ENCODE results near the gene IGFBP3. TPM values are rescaled to one million over a fixed set of nuclear protein-coding genes. Genes with fewer than 3 reads are reported as not detected.

The IGFBP3 gene
- total RNA-seq, 1 donor from 2014 or later = not detected

DNA sequence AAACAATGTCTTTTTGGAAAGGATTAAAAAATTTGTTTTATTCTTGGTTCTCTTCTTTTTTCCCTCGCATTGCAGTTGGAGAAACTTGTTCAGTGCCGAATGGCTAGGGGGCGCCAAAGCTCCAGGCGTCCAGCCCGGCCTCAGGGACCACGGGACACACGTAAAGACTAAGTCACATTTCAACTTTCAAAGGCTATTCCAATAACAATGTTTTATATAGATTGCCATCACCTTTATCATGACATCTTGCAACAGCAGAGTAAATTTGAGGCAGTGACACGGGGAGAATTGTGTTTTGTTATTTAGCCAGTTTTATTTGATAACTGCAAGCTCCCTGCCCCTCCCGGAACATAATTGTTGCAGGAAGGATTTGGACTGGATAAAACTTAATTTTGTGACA is 2.2 kb upstream of the IGFBP3 start:
- H3K27me3 Mint-ChIP-seq = peaks cover 48% of the 10 kb centered on the region
- no peak overlapping the region for H3K4me3 Mint-ChIP-seq
- no peaks in the 10 kb centered on the region for H3K9me3 Mint-ChIP-seq
- H3K27ac Mint-ChIP-seq = no peak overlapping the region
- ATAC-seq (ENCODE audit: low read depth) (no peak), DNase-seq (no peak)
- no peaks in the 10 kb centered on the region for H3K36me3 Mint-ChIP-seq (ENCODE audit: low read depth)
- CTCF ChIA-PET = interaction anchor here (1.0 to 1.6 kb wide), 4 partner anchors 31 to 1332 kb away, joined by 4 to 5 read pairs (median 4); no protein-coding TSS in a partner anchor
- TF ChIP-seq, protein P1, sequence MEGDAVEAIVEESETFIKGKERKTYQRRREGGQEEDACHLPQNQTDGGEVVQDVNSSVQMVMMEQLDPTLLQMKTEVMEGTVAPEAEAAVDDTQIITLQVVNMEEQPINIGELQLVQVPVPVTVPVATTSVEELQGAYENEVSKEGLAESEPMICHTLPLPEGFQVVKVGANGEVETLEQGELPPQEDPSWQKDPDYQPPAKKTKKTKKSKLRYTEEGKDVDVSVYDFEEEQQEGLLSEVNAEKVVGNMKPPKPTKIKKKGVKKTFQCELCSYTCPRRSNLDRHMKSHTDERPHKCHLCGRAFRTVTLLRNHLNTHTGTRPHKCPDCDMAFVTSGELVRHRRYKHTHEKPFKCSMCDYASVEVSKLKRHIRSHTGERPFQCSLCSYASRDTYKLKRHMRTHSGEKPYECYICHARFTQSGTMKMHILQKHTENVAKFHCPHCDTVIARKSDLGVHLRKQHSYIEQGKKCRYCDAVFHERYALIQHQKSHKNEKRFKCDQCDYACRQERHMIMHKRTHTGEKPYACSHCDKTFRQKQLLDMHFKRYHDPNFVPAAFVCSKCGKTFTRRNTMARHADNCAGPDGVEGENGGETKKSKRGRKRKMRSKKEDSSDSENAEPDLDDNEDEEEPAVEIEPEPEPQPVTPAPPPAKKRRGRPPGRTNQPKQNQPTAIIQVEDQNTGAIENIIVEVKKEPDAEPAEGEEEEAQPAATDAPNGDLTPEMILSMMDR (IDR thresholded peaks at IDR 0.05) = no peak
- intact Hi-C loops (cut with micrococcal nuclease) = loop anchor here (1.0 to 2.0 kb wide), 2 partner anchors 430 to 1331 kb away; no protein-coding TSS in a partner anchor
- H3K4me1 Mint-ChIP-seq = peaks cover 20% of the 10 kb centered on the region
- POLR2A ChIA-PET = no interaction called here

DNA sequence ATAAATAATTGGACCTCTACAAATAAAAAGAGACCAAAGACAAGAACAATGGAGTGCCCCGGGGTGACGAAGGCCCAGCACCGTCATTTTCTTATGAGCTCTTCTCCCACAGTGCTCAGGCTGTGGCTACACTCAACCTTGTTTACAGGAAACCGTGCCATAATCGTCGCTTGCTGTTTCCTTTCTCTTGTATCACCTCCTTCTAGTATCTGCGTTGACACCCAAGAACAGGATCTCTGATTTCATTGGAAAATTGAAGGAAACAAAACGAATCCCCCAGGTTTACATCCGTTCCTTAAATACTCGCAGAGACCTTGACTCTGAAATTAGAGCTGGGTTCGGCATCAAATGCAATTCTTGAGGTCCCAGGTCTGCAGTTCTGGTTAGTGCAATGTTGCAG is 1.7 kb upstream of the IGFBP3 start:
- no peaks in the 10 kb centered on the region for H3K36me3 Mint-ChIP-seq (ENCODE audit: low read depth)
- H3K27ac Mint-ChIP-seq = no peak overlapping the region

GRCh38 chr7:45921699-45922519 is 837 bp upstream of the IGFBP3 start:
- Mint-ChIP-seq H3K4me3 (no peak overlapping the region), H3K4me1 (peaks cover 18% of the 10 kb centered on the region), H3K27me3 (peaks cover 56% of the 10 kb centered on the region), H3K27ac (no peak overlapping the region), H3K36me3 (ENCODE audit: low read depth) (no peaks in the 10 kb centered on the region), H3K9me3 (no peaks in the 10 kb centered on the region)
- DNase-seq = no peak
- POLR2A ChIA-PET = no interaction called here
- intact Hi-C loops (cut with micrococcal nuclease) = loop anchor here (2.0 kb wide), 1 partner anchor 431 kb away; no protein-coding TSS in a partner anchor
- CTCF ChIA-PET = interaction anchor here (1.4 to 1.6 kb wide), 2 partner anchors 30 to 1166 kb away, joined by 4 read pairs; no protein-coding TSS in a partner anchor
- TF ChIP-seq, protein P1 (IDR thresholded peaks at IDR 0.05) = no peak
- no peak for ATAC-seq (ENCODE audit: low read depth)

More for the DNA sequence above, 1.7 kb upstream of the IGFBP3 start:
- no peak for DNase-seq
- intact Hi-C loops (cut with micrococcal nuclease) = loop anchor here (1.0 to 2.0 kb wide), 2 partner anchors 430 to 1331 kb away; no protein-coding TSS in a partner anchor
- no peaks in the 10 kb centered on the region for H3K9me3 Mint-ChIP-seq
- peaks cover 49% of the 10 kb centered on the region for H3K27me3 Mint-ChIP-seq
- peaks cover 20% of the 10 kb centered on the region for H3K4me1 Mint-ChIP-seq
- ChIA-PET POLR2A (no interaction called here), CTCF (interaction anchor here (1.0 to 1.6 kb wide), 4 partner anchors 30 to 1333 kb away, joined by 4 to 5 read pairs (median 4); no protein-coding TSS in a partner anchor)
- H3K4me3 Mint-ChIP-seq = no peak overlapping the region
- ATAC-seq (ENCODE audit: low read depth) = no peak
- TF ChIP-seq, protein P1 (IDR thresholded peaks at IDR 0.05) = no peak

- H3K9me3 Mint-ChIP-seq = no peaks in the 10 kb centered on the region
- peaks cover 18% of the 10 kb centered on the region for H3K4me1 Mint-ChIP-seq
- no peak overlapping the region for H3K4me3 Mint-ChIP-seq
- no peak for DNase-seq
- TF ChIP-seq, protein P1 (IDR thresholded peaks at IDR 0.05) = no peak
- H3K36me3 Mint-ChIP-seq (ENCODE audit: low read depth) = no peaks in the 10 kb centered on the region
- peaks cover 61% of the 10 kb centered on the region for H3K27me3 Mint-ChIP-seq
- no peak overlapping the region for H3K27ac Mint-ChIP-seq
- POLR2A ChIA-PET = no interaction called here
- intact Hi-C loops (cut with micrococcal nuclease) = no loop called here
- CTCF ChIA-PET = no interaction called here
- no peak for ATAC-seq (ENCODE audit: low read depth)
Observed at GRCh38 chr7:45921381-45921698, 268 bp upstream of the IGFBP3 start.

- intact Hi-C loops (cut with micrococcal nuclease) = no loop called here
- TF ChIP-seq, protein P1 (IDR thresholded peaks at IDR 0.05) = no peak
- POLR2A ChIA-PET = no interaction called here
- Mint-ChIP-seq H3K9me3 (no peaks in the 10 kb centered on the region), H3K36me3 (ENCODE audit: low read depth) (no peaks in the 10 kb centered on the region), H3K27ac (no peak overlapping the region), H3K4me3 (no peak overlapping the region), H3K27me3 (peaks cover 62% of the 10 kb centered on the region), H3K4me1 (peaks cover 18% of the 10 kb centered on the region)
- DNase-seq = no peak
- no peak for ATAC-seq (ENCODE audit: low read depth)
- CTCF ChIA-PET = no interaction called here
Observed at GRCh38 chr7:45919993-45920459, 1.0 kb downstream of the IGFBP3 start.
